Measurements from ENCODE around the gene GRID2IP.

Gene GRID2IP

DNA sequence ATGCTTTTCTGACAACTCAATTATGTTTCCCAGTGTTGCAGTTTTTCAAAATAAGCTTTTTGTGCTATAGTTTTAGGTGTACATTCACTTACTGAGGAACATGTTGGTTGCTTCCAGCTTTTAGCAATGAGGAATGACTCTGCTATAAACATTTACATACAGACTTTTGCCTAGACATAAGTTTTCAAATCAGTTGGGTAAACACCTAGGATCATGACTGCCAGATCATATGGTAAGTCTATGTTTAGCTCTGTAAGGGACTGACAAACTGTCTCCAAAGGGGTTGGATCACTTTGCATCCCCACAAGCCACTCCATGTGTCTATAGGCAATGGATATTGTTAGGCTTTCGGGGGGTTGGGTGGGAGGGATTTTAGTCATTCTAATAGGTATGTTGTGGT is 10.8 kb upstream of the GRID2IP start:
- DNase-seq, result no peak

DNA sequence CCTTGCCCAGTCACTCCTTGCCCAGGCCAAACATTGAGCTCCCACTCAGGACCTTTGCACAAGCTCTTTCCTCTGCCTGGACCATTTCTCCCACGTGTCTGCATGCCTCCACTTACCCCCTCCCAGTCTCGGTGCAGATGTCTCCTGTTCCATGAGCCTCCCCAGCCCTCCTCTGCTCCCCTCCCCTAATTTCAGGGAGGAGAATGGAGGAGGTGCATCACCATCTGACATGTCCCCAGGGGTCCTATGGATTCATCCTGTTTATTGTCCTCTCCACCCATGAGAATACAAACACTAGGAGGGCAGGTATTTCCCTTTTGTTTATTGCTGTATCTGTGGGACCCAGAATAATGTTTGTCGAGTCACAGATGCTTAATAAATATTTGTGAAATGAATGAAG is 8.6 kb upstream of the GRID2IP start:
- no peak for DNase-seq

- DNase-seq, result no peak
Observed at GRCh38 chr7:6558837-6559236, 7.6 kb upstream of the GRID2IP start.

DNA sequence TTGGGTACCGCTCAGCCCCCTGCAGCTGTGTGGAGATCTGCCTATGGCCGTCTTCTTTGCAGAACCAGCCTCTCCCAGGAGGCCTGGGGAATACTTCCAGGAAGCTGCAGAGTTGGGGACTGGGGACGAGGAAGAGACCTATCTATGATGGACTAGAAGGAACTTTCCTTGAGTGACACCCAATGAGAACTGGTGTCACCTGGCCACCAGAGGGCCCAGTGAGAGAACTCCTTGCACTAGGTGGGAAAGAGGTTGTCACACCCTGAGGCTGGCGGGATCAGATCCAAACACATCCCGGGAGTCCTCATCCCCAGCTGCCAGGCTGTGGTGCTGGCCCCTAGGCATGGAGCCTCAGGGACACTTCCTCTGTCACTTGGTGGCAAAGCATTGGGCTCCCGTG is 4.9 kb upstream of the GRID2IP start:
- no peak for DNase-seq

DNA sequence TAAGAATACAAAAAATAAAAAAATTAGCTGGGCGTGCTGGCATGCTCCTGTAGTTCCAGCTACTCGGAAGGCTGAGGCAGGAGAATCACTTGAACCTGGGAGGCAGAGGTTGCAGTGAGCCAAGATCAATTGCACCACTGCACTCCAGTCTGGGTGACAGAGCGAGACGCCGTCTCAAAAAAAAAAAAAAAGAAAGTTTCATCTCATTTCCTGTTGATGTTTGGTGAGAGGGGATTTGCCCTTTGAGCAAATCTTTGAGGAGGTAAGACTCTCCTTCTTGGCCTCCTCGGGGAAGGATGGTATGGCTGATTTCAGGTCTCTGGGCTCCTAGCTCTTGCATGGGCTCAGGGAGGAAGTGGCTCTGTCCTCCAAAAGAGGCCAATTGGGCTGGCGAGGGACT is 3.6 kb upstream of the GRID2IP start:
- DNase-seq, result no peak

GRCh38 chr7:6553448-6554044 is 2.3 kb upstream of the GRID2IP start:
- no peak for DNase-seq

- DNase-seq, result no peak
Observed at GRCh38 chr7:6547400-6547799, 3.9 kb downstream of the GRID2IP start.

- DNase-seq, result no peak
Observed at GRCh38 chr7:6546498-6547251, 4.6 kb downstream of the GRID2IP start.

- DNase-seq, result no peak
Observed at GRCh38 chr7:6545398-6546126, 5.7 kb downstream of the GRID2IP start.

DNA sequence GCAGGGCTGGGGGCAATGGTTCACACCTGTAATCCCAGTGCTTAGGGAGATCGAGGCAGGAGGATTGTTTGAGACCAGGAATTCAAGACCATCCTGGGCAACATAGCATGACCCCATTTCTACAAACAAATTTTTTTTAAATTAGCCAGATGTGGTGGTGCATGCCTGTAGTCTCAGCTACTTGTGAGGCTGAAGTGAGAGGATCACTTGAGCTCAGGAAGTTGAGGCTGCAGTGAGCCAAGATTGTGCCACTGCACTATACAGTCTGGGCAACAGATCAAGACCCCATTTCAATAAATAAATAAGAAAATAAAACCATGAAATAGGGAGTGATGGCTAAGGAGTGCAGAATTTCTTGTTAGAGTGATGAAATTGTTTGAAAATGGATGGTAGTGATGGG is 8.9 kb downstream of the GRID2IP start:
- no peak for DNase-seq

DNA sequence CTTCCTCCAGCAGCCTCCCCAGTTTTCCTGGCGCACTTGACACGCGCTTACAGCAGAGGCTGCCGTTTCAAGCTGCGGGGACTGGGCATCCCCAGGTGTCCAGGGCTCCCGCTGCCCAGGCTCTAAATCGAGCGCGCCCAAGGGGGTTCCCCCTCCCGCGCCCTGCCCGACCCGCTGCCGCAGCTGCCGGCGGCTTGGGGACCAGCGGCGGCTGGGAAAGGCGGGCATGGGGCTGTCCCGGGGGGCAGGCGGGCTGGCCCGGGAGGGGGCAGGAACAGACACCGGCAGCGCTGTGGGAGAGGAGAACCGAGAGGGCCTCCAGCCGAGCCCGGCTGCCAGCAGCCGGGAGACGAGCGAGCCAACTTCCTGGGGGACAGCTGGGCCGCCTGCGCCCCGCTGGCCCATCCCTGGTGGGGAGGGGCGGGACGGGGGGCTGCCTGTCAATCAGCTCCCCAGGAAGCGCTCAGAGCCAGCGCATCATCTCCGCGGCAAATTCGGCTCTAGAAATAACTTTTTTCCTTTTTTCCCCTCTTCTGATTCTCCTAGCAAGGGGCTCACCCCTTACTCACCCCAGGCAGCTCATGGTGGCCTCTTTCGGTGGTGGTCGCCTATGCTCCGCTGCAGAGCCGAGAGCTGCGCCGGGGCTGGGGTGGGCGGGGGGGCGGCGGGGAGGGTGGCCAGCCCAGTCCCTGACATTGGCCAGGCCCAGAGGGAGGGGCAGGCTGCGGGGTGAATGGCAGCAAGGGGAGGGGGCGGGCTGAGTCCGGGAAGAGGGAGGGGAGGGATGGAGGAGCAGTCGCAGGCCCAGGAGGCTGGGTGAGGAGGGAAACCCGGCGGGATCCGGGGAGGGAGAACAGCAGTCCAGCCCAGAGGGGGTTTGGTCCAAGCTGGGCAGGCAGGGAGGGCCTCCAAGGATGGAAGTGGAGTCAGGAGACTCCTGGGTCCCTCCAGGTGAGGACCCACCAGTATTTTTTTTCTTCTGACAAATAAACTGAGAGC is 14.7 kb downstream of the GRID2IP start:
- DNase-seq, result no peak

DNA sequence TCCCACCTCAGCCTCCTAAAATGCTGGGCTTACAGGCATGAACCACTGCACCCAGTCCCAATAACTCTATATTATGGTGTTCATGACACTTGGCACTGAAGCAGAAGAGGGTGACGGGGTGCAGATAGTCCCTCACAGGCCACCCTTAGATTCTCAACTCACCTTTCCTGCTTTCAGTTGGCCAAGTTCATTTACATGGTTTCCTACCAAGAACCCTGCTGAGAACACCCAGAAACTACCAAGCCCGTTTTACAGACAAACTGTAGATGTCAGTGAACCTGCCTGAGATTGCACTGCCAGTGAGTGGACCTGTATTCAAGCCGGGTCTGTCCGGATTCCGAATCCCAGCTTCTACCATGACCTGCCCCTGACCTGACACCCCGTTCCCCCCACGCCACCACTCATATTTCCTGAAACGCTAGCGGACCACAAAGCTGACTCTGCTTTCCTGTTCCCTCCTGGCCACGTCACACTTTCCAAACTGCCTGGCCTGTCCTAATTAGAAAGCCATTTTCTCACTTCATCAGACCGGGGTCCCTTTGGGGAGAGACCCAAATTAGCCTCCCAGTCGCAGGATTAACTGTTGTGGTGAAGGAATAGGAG is 17.3 kb downstream of the GRID2IP start:
- no peak for DNase-seq

DNA sequence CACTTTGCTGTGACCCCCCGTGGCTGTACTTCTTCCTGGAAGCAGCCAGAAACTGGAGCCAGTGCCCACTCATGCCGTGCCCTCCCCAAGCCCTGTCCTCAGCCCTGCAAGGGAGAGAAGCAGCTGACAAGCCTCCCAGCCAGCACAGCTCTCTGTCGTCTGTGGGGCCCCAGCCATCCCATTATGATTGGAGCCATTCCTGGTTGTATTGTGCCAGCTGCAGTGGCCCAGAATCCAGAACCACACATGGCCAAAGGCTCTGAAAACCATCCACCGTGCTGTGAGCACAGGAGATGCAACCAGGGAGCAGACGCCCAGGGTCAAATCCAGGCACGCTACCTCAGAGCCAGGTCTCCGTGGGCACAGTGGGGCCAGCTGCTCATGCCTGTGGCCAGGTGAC is 18.7 kb downstream of the GRID2IP start:
- no peak for DNase-seq

DNA sequence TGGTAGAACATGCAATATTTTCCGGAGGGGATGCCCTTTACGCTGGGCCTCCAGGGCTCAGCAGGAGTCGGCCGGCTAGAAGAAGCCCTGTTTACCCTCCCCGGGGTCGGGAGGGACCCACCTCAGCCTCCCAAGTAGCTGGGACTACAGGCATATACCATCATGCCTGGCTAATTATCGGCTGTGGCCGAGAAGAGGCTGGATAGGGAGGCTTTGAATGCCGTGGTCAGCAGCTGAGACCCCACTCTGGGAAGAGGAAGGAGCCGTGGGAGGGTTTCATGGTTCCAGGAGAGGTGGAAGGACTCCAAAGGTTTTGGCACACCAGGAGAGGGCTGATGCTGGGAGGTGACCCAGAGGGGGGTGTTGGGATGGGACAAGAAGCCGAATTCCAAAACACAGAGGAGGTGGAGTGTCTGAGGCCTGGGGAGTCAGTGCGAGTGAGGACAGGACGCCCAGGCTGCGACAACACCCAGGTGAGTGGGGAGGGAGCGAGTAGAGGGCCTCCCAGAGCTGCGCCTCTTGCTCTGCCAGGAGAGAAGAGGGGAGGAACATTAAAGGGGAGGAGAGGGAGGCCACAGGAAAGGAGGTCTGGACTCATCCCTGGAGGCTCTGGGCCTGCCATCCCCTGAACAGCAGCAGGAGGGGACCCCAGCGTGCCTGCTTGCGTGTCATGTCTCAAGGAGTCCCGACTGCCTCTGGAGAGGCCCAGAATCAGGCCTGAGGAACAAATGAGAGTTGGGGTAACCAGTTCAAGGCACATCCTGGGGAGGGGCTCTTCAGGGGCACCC is 19.6 kb downstream of the GRID2IP start:
- no peak for DNase-seq

DNA sequence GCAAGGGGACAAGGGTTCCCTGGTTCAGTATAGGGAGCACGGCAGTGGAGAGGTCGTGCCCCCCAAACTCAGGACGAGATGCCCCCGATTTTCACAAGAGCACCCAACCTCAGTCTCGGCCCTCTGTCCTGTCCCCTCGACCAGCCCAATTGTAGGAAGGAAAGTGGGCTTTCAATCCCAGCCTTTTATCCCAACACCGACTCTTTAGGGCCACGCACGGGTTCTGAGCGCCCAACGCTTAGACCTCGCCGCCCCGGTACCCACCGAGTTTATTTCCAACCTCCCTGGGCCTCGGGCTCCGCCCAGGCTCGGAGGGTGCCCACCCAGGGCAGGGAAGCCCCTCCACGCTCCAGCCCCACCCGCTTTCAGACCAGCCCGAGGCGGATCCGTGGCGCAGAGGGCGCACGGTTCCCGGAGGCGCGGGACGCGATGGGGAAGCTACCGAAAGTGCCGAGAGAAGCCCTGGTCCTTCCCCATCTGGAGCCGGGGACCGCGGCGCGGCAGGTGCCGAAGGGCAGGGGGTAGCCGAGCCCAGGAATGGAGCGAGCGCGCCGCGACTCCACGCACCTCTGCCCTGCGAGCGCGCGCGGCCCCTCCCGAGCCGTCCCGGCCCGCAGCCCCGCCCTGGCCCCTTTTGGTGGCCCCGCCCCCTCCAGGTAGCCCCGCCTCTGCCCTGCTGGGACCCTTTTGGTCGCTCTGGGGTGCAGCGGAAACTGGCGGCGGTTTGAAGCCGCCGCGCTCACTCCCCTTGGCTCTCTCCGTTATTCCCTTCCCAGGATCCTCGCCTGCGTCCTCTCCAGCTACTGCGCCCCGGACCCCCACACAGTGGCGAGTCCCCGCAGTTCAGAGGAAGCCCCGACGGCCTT is 20.4 kb downstream of the GRID2IP start:
- peak in 2 of 5 donors; percentile 24 to 27 for DNase-seq

DNA sequence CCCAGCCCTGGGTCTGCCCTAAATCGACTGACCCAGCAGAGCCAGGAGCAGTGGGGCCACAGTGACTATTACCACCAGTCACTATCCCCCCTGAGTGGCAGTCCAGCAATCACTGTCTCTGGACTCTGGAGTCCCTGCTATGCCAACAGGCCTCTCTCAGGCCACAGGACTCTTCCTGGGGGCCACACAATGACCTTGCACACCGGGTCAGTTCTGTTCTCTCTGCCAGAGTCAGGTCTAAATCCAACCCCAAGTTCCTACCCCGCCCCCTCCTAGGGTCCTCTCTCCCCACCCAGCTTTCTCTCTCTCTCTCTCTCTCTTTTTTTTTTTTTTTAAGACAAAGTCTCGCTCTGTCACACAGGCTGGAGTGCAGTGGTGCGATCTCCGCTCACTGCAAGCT is 21.6 kb downstream of the GRID2IP start:
- no peak for DNase-seq

- DNase-seq, result no peak
Observed at GRCh38 chr7:6528401-6529130, 22.7 kb downstream of the GRID2IP start.

- no peak for DNase-seq
Observed at GRCh38 chr7:6526997-6527378, 24.3 kb downstream of the GRID2IP start.

GRCh38 chr7:6520163-6520981 is 30.9 kb downstream of the GRID2IP start:
- no peak for DNase-seq
